Measurements from ENCODE around the gene MORN1. TPM values are rescaled to one million over a fixed set of nuclear protein-coding genes. Genes with fewer than 3 reads are reported as not detected.

MORN1 gene
- total and polyA plus RNA-seq, 2 of the 4 experiments (the other 2 are of a cell fraction), result 3.0 to 4.2 TPM

DNA sequence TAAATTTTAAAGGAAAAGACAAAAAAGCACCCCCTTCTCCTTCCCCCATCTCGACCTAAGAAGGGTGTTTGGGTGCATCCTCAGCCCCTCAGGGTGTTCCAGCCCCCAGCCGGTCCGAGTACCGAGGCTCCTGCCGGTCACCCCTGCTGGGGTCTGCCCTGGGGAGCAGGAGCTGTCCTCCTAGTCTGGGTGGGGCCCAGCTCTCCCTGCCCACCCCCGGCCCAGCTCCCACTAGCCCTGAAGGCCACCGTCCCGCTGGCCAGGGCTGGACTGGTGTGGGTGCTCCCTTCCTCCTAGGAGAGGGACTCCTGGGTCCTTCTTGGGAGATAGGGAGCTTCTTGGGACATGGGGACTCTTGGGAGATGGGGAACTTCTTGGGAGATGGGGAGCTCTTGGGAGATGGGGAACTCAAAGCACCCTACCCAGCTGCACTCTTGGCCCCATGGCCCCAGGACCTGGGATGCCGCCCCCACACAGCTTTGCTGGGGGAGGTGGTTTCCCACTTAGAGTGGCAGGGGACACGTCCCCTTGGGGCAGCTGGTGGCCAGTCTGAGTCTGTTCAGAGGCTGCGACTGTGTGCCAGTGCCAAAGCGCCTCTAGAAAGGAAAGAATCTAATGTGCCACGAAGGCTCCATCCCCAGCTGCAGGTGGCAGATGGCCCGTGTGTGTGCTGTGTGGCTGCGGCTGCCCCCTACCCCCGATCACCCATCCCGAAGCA lies 44.5 kb downstream of the MORN1 start:
- H3K27ac ChIP-seq (ENCODE audit: insufficient read depth, low read length), result no peak overlapping the region
- no peaks in the 10 kb centered on the region for H3K27me3 ChIP-seq (ENCODE audit: control insufficient read depth, insufficient read depth, low read length)
- no peak overlapping the region for H3K4ac ChIP-seq (ENCODE audit: low read depth, low read length)

More for the DNA sequence above, 44.5 kb downstream of the MORN1 start:
- Histone ChIP-seq H2BK15ac (ENCODE audit: low read depth, low read length) (no peak overlapping the region), H4K91ac (ENCODE audit: insufficient read depth, low read depth, low read length) (no peak overlapping the region), H4K5ac (ENCODE audit: low read depth, low read length) (no peak overlapping the region), H3K23ac (ENCODE audit: low read depth, low read length) (no peak overlapping the region), H2AK5ac (ENCODE audit: low read depth, low read length) (no peak overlapping the region), H2AFZ (replicated peaks; ENCODE audit: low read length, poor library complexity) (no peak overlapping the region), H3K56ac (ENCODE audit: extremely low read depth, insufficient read depth, low read length) (no peak overlapping the region), H3K9me1 (ENCODE audit: insufficient read depth, low read length) (no peaks in the 10 kb centered on the region), H3K9me3 (ENCODE audit: control insufficient read depth, insufficient read depth, low read length) (no peaks in the 10 kb centered on the region), H2AK9ac (replicated peaks; ENCODE audit: low read depth, low read length, poor library complexity) (peak overlapping the region; percentile 24), H2BK5ac (ENCODE audit: low read depth, low read length, poor library complexity, severe bottlenecking) (no peak overlapping the region), H3K4me2 (ENCODE audit: low read depth, low read length) (no peak overlapping the region), H2BK120ac (ENCODE audit: low read depth, low read length) (no peak overlapping the region), H3K4me1 (ENCODE audit: control insufficient read depth, insufficient read depth, low read length) (no peaks in the 10 kb centered on the region), H3K36me3 (ENCODE audit: control insufficient read depth, insufficient read depth, low read length) (no peaks in the 10 kb centered on the region), H3K14ac (replicated peaks; ENCODE audit: low read depth, low read length) (no peak overlapping the region), H4K8ac (ENCODE audit: low read depth in 2 of 2, low read length in 2 of 2) (no peak overlapping the region), H3K79me1 (ENCODE audit: low read depth in 1 of 2, low read length in 2 of 2) (no peaks in the 10 kb centered on the region), H2BK20ac (ENCODE audit: low read depth, low read length) (no peak overlapping the region), H3K18ac (ENCODE audit: low read depth, low read length) (no peak overlapping the region), H4K20me1 (ENCODE audit: insufficient read depth, low read length) (no peaks in the 10 kb centered on the region), H3K4me3 (ENCODE audit: insufficient read depth, low read depth, low read length) (no peak overlapping the region), H3K9ac (ENCODE audit: low read depth, low read length) (no peak overlapping the region)
- intact Hi-C loops (cut with micrococcal nuclease) (no loop called here), dilution Hi-C loops (cut with HindIII; ENCODE audit: low sequenced_read_pairs, unreplicated experiment) (no loop called here), in situ Hi-C loops (cut with MboI; ENCODE audit: low sequenced_read_pairs) (no loop called here)
- DNase-seq (no peak), ATAC-seq (ENCODE audit: low read depth) (no peak)
- WGBS, 2 experiments (ENCODE audit: extremely low coverage in 2 of 2, insufficient read length in 1 of 2), result 91% methylated on average over 9 of the region's 17 CpGs; no CpG with 5 or more reads in 1 of the 2 experiments
- POLR2A ChIA-PET (ENCODE audit: unreplicated experiment), result no interaction called here
- TF ChIP-seq MXI1 (IDR thresholded peaks at IDR 0.05; ENCODE audit: borderline replicate concordance, low read depth, low read length) (no peak), RCOR1 (IDR thresholded peaks at IDR 0.05; ENCODE audit: insufficient replicate concordance, low read length) (no peak), CHD1 (IDR thresholded peaks at IDR 0.05; ENCODE audit: low read depth, low read length) (no peak), CEBPB (IDR thresholded peaks at IDR 0.05; ENCODE audit: low read depth, low read length) (no peak), SMC3 (IDR thresholded peaks at IDR 0.05; ENCODE audit: low read depth, low read length) (no peak), POLR2A (IDR thresholded peaks at IDR 0.05; ENCODE audit: low read depth, low read length) (no peak), MAFK (IDR thresholded peaks at IDR 0.05; ENCODE audit: low read depth, low read length) (no peak), RAD21 (IDR thresholded peaks at IDR 0.05; ENCODE audit: low read length) (no peak), MAZ (IDR thresholded peaks at IDR 0.05; ENCODE audit: borderline replicate concordance, low read depth, low read length) (no peak), RFX5 (IDR thresholded peaks at IDR 0.05; ENCODE audit: low read depth, low read length) (no peak), FOS (IDR thresholded peaks at IDR 0.05; ENCODE audit: low read depth, low read length) (no peak), BHLHE40 (IDR thresholded peaks at IDR 0.05; ENCODE audit: low read depth, low read length) (no peak), NFE2L2 (IDR thresholded peaks at IDR 0.05; ENCODE audit: low read depth, low read length) (no peak)
- TF ChIP-seq, protein P1, sequence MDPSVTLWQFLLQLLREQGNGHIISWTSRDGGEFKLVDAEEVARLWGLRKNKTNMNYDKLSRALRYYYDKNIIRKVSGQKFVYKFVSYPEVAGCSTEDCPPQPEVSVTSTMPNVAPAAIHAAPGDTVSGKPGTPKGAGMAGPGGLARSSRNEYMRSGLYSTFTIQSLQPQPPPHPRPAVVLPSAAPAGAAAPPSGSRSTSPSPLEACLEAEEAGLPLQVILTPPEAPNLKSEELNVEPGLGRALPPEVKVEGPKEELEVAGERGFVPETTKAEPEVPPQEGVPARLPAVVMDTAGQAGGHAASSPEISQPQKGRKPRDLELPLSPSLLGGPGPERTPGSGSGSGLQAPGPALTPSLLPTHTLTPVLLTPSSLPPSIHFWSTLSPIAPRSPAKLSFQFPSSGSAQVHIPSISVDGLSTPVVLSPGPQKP (IDR thresholded peaks at IDR 0.05; ENCODE audit: borderline replicate concordance, low read depth, low read length), result no peak
- TF ChIP-seq, protein P2, sequence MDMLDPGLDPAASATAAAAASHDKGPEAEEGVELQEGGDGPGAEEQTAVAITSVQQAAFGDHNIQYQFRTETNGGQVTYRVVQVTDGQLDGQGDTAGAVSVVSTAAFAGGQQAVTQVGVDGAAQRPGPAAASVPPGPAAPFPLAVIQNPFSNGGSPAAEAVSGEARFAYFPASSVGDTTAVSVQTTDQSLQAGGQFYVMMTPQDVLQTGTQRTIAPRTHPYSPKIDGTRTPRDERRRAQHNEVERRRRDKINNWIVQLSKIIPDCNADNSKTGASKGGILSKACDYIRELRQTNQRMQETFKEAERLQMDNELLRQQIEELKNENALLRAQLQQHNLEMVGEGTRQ (IDR thresholded peaks at IDR 0.05; ENCODE audit: low read depth, low read length), result no peak
- TF ChIP-seq, protein P3, sequence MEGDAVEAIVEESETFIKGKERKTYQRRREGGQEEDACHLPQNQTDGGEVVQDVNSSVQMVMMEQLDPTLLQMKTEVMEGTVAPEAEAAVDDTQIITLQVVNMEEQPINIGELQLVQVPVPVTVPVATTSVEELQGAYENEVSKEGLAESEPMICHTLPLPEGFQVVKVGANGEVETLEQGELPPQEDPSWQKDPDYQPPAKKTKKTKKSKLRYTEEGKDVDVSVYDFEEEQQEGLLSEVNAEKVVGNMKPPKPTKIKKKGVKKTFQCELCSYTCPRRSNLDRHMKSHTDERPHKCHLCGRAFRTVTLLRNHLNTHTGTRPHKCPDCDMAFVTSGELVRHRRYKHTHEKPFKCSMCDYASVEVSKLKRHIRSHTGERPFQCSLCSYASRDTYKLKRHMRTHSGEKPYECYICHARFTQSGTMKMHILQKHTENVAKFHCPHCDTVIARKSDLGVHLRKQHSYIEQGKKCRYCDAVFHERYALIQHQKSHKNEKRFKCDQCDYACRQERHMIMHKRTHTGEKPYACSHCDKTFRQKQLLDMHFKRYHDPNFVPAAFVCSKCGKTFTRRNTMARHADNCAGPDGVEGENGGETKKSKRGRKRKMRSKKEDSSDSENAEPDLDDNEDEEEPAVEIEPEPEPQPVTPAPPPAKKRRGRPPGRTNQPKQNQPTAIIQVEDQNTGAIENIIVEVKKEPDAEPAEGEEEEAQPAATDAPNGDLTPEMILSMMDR (conservative IDR thresholded peaks at IDR 0.05; ENCODE audit: low read depth, low read length), result no peak
- no TSS peak for BruUV-seq (replicated peaks)
- CTCF ChIA-PET, result no interaction called here

Measured in IMR-90 (cell line).